Activated naive CD8-positive, alpha-beta T cell treated with anti-CD3 and anti-CD28 coated beads for 36 hours (primary cell): ENCODE measurements around the gene TSPAN14. TPM values are rescaled to one million over a fixed set of nuclear protein-coding genes. Genes with fewer than 3 reads are reported as not detected.
"Not testable (repeated sequence)": the region's sequence is repeated elsewhere in the genome, so short reads cannot be mapped to it uniquely, and the experiment has no call there.

Source experiments
- DNase-seq: peaks from one replicate; pipeline ENCODE4 v3.0.0; 2021
- H3K27ac Mint-ChIP-seq: one replicate; pipeline ENCODE4 v1.8.0; 2022; ENCODE audit warnings: mild to moderate bottlenecking, moderate library complexity, mixed read lengths
- H3K27me3 Mint-ChIP-seq: one replicate; pipeline ENCODE4 v1.8.0; 2022; ENCODE audit warnings: mild to moderate bottlenecking, mixed read lengths
- H3K36me3 Mint-ChIP-seq: one replicate; pipeline ENCODE4 v1.8.0; 2021; ENCODE audit warnings: mild to moderate bottlenecking, mixed read lengths
- H3K4me1 Mint-ChIP-seq: one replicate; pipeline ENCODE4 v1.8.0; 2021; ENCODE audit warnings: mixed read lengths
- H3K4me3 Mint-ChIP-seq: one replicate; pipeline ENCODE4 v1.8.0; 2022; ENCODE audit warnings: mild to moderate bottlenecking, moderate library complexity, mixed read lengths
- H3K9me3 Mint-ChIP-seq: one replicate; pipeline ENCODE4 v1.8.0; 2022; ENCODE audit warnings: mixed read lengths
- total RNA-seq, 2 experiments: library from RNA; stranded (reverse); gene quantifications; one replicate each; pipeline ENCODE4 v1.2.3, GENCODE V29; 2021

The TSPAN14 gene
- total RNA-seq, 2 experiments from 2014 or later: 39.6 to 40.4 TPM

DNA sequence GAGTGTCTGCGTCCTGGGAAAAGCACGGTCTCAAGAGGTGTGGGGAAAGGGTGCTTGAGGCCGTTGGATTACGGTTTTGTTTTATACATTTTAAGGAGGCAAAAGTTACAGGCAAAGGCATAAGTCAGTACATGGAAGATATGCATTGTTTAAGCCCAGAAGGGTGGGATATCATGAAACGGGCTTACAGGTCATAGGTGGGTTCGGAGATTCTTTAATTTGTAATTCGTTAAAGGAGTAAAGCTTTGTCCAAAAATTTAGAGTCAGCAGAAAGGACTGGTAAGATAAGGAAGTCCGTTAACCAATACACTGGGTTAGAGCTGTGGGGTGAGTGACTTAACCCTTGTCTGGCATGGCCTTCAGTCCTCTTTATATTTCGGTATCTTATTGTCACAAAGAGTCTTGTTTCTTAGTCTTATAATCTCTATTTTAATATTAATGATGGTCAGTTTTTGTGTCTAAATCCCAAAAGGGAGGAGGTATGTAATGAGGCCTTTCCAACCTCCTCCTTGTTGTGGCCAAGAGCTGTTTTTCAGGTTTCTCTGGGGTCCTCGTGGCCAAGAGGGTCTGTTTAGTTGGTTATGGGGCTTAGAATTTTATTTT is 12.7 kb downstream of the TSPAN14 start:
- no peak for DNase-seq
- H3K9me3 Mint-ChIP-seq: no peaks in the 10 kb centered on the region
- H3K4me3 Mint-ChIP-seq: peak overlapping the region; percentile 82
- H3K27me3 Mint-ChIP-seq: no peaks in the 10 kb centered on the region
- peak overlapping the region; percentile 92 for H3K27ac Mint-ChIP-seq
- peaks cover 36% of the 10 kb centered on the region for H3K36me3 Mint-ChIP-seq
- peaks cover 88% of the 10 kb centered on the region for H3K4me1 Mint-ChIP-seq

DNA sequence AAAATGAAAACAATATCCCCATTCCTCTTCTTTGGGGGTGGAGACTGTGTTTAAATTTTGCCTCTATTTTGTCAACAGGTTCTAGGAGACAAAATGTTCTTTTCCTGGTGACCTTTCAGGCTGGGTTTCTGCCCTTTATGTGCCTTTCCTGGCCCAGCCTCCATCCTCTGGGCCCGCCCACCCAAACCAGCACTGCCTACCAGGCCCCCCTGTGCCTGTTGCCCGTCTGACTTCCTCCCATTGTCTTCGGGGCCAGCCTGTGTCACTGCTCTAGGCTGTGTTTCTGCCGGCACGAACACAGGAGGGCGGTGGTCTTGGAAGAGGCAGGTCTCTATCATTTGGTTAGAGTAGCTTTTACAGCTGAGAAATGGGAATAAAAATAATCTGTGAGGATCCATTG is 13.9 kb downstream of the TSPAN14 start:
- Mint-ChIP-seq H3K27me3 (no peaks in the 10 kb centered on the region), H3K36me3 (peaks cover 38% of the 10 kb centered on the region), H3K9me3 (no peaks in the 10 kb centered on the region), H3K4me3 (peak overlapping the region; percentile 82), H3K27ac (peak overlapping the region; percentile 92), H3K4me1 (peaks cover 89% of the 10 kb centered on the region)
- DNase-seq: peak; percentile 82

- DNase-seq: no peak
- Mint-ChIP-seq H3K9me3 (no peaks in the 10 kb centered on the region), H3K4me1 (peaks cover 89% of the 10 kb centered on the region), H3K27me3 (no peaks in the 10 kb centered on the region), H3K27ac (peak overlapping the region; percentile 92), H3K36me3 (peaks cover 38% of the 10 kb centered on the region), H3K4me3 (peak overlapping the region; percentile 82)
These were observed 14.8 kb downstream of the TSPAN14 start for GRCh38 chr10:80468806-80469421.

DNA sequence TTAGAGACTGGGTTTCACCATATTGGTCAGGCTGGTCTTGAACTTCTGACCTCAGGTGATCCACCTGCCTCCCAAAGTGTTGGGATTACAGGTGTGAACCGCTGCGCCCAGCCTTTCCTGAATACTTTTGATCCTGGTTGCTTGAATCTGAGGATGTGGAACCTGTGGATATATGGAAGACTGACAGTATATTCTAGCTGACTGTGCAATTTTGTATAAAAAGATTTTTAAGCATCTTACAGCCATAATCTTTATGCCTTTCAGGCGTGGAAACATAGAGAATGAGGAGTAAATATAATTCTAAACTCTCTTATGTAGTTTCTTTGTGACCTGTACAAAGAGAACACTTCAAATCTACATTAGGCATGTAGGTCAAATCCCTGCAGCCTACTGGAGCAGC is 16.2 kb downstream of the TSPAN14 start:
- Mint-ChIP-seq H3K27ac (peak overlapping the region; percentile 95), H3K27me3 (no peaks in the 10 kb centered on the region), H3K4me3 (peak overlapping the region; percentile 26), H3K9me3 (no peaks in the 10 kb centered on the region), H3K4me1 (peaks cover 89% of the 10 kb centered on the region), H3K36me3 (peaks cover 47% of the 10 kb centered on the region)
- no peak for DNase-seq

DNA sequence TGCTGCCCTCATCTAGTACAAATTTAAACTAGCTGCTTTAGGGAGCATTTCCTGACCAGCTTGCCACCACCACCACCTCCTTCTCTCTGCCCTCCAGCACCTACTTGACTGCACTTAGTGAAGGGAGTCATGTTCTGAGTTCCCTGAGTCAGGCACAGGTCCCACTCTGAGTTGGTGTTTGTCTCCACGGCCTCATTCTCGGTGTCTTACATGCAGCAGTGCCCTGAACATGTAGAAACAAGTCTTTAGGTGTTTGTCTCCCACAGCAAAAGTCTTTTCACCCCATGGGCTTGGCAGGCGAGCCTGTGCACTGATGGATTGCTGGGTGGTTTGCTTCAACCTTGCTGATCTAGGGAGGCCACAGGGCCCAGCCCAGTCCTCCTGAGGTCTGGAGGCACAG is 16.9 kb downstream of the TSPAN14 start:
- Mint-ChIP-seq H3K36me3 (peaks cover 53% of the 10 kb centered on the region), H3K9me3 (no peaks in the 10 kb centered on the region), H3K27me3 (no peaks in the 10 kb centered on the region), H3K4me3 (peak overlapping the region; percentile 18), H3K4me1 (peaks cover 88% of the 10 kb centered on the region), H3K27ac (peak overlapping the region; percentile 95)
- no peak for DNase-seq

DNA sequence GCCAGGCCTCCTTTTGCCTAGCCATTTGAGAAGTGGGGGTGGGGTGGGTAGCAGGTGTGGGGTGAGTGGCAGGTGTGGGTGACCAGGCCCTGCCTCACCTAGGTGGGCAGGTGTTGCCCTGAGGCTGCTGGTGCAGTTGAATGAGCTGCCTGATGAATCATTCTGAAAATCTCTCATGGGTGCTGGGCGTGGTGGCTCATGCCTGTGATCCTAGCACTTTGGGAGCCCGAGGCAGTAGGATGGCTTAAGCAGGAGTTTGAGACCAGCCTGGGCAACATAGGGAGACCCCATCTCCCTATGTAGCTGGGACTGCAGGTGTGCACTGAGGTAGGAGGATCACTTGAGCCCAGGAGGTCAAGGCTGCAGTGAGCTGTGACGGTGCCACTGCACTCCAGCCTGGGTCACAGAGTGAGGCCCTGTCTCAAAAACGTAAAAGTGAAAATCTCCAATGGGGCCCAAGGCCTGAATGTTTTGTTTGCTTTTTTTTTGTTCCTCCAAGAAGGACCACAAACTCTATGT is 17.7 kb downstream of the TSPAN14 start:
- Mint-ChIP-seq H3K36me3 (peaks cover 54% of the 10 kb centered on the region), H3K27ac (peak overlapping the region; percentile 95), H3K27me3 (no peaks in the 10 kb centered on the region), H3K4me3 (peak overlapping the region; percentile 18), H3K9me3 (no peaks in the 10 kb centered on the region), H3K4me1 (peaks cover 81% of the 10 kb centered on the region)
- DNase-seq: peak; percentile 68

DNA sequence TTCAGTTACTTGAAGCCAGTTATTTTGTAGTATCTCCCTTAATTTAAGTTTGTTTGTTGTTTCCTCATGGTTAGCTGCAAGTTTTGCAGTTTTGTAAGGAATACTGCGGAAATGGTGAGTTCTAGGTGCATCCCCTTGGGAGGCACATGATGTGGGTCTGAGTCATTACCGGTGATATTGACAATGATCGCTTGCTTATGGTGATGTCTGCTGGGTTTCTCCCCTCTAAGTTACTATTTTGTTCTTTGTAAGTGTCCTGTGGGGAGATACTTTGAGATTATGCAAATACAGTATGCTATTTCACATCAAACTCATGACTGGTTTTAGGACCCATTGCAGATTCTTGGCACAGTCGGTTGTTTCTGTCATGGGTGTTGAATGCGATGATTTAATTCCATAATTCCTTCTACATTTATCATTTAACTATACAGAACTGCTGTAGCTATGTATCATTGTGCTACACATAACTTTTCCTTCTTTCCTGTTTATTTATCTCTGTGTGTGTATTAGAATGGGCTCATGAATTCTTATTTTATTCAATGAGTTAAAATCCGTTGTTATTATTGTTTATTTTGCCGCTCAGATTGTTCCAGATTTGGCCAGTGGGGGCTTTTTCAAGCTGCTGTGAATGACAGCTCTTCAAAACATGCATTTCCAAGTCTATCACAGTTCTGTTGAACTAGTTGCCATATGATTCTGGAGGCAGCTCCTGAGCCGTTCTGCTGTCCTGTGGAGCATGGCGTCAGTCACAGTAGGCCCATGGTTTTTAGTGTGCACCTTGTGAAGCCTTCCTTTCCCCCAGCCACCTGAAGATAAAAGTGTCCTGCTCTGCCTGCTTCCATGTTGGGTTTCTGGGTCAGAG is 18.4 kb downstream of the TSPAN14 start:
- peaks cover 6% of the 10 kb centered on the region for H3K9me3 Mint-ChIP-seq
- H3K4me3 Mint-ChIP-seq: peak overlapping the region; percentile 63
- H3K4me1 Mint-ChIP-seq: peaks cover 81% of the 10 kb centered on the region
- H3K27me3 Mint-ChIP-seq: no peaks in the 10 kb centered on the region
- H3K27ac Mint-ChIP-seq: peak overlapping the region; percentile 95
- peaks cover 59% of the 10 kb centered on the region for H3K36me3 Mint-ChIP-seq
- no peak for DNase-seq

DNA sequence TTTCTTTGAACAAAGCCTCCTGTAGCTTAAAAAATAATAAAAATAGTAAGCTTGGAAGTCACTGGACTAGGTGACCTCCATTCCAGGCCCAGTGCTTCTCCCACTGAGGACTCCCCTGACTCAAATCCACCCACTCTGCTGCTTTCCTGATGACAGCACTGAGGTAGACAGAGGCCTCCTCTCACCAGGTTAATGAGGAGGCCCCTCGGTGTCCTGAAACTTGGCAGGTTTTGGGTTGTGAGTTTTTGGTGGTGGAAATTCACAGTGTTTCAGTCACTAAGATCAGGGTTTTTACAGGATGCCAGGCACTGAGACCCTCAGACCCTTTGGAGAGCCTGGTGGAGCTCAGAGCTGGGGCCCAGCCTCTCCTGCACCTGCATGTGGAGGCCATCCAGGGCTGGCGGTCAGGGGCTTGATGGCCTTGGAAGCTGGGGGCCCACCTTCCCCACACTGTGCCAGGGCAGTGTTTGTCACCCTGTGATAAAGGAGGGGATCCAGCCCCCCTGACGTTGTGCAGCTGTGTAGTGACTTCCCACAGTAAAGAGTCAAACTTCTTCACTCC is 19.1 kb downstream of the TSPAN14 start:
- H3K9me3 Mint-ChIP-seq: peaks cover 12% of the 10 kb centered on the region
- H3K36me3 Mint-ChIP-seq: peaks cover 64% of the 10 kb centered on the region
- peak overlapping the region; percentile 63 for H3K4me3 Mint-ChIP-seq
- H3K4me1 Mint-ChIP-seq: peaks cover 83% of the 10 kb centered on the region
- DNase-seq: no peak
- H3K27ac Mint-ChIP-seq: peak overlapping the region; percentile 95
- no peaks in the 10 kb centered on the region for H3K27me3 Mint-ChIP-seq

- H3K36me3 Mint-ChIP-seq: peaks cover 70% of the 10 kb centered on the region
- peak overlapping the region; percentile 63 for H3K4me3 Mint-ChIP-seq
- peaks cover 81% of the 10 kb centered on the region for H3K4me1 Mint-ChIP-seq
- peak overlapping the region; percentile 95 for H3K27ac Mint-ChIP-seq
- no peak for DNase-seq
- peaks cover 13% of the 10 kb centered on the region for H3K9me3 Mint-ChIP-seq
- H3K27me3 Mint-ChIP-seq: no peaks in the 10 kb centered on the region
These were observed 19.8 kb downstream of the TSPAN14 start for GRCh38 chr10:80473692-80474596.

- peaks cover 77% of the 10 kb centered on the region for H3K4me1 Mint-ChIP-seq
- H3K27ac Mint-ChIP-seq: peak overlapping the region; percentile 95
- peak overlapping the region; percentile 63 for H3K4me3 Mint-ChIP-seq
- H3K9me3 Mint-ChIP-seq: peaks cover 13% of the 10 kb centered on the region
- H3K36me3 Mint-ChIP-seq: peaks cover 68% of the 10 kb centered on the region
- no peak for DNase-seq
- no peaks in the 10 kb centered on the region for H3K27me3 Mint-ChIP-seq
These were observed 20.4 kb downstream of the TSPAN14 start for GRCh38 chr10:80474597-80474910.

- Mint-ChIP-seq H3K4me3 (no peak overlapping the region), H3K27ac (peak overlapping the region; percentile 95), H3K9me3 (peaks cover 13% of the 10 kb centered on the region), H3K4me1 (peaks cover 75% of the 10 kb centered on the region), H3K36me3 (peaks cover 67% of the 10 kb centered on the region), H3K27me3 (no peaks in the 10 kb centered on the region)
- no peak for DNase-seq
These were observed 20.8 kb downstream of the TSPAN14 start for GRCh38 chr10:80474941-80475340.

DNA sequence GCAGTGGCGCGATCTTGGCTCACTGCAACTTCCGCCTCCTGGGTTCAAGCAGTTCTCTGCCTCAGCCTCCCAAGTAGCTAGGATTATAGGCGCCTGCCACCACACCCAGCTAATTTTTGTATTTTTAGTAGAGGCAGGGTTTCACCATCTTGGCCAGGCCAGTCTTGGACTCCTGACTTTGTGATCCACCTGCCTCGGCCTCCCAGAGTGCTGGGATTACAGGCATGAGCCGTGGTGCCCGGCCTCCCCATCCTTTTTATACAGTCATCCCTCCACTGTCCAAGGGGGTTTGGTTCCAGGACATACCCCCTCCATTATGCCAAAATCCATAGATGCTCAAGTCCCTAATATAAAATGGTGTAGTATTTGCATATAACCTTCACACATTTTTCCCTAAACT is 21.5 kb downstream of the TSPAN14 start:
- Mint-ChIP-seq H3K4me1 (peaks cover 70% of the 10 kb centered on the region), H3K9me3 (peaks cover 14% of the 10 kb centered on the region), H3K36me3 (peaks cover 69% of the 10 kb centered on the region)
- not testable (repeated sequence) for H3K4me3 Mint-ChIP-seq, DNase-seq, H3K27me3 Mint-ChIP-seq, H3K27ac Mint-ChIP-seq

- peaks cover 69% of the 10 kb centered on the region for H3K4me1 Mint-ChIP-seq
- DNase-seq: no peak
- H3K36me3 Mint-ChIP-seq: peaks cover 67% of the 10 kb centered on the region
- H3K27me3 Mint-ChIP-seq: no peaks in the 10 kb centered on the region
- H3K9me3 Mint-ChIP-seq: peaks cover 14% of the 10 kb centered on the region
- peak overlapping the region; percentile 55 for H3K27ac Mint-ChIP-seq
- no peak overlapping the region for H3K4me3 Mint-ChIP-seq
These were observed 22.6 kb downstream of the TSPAN14 start for GRCh38 chr10:80476685-80477084.

- Mint-ChIP-seq H3K27ac (peak overlapping the region; percentile 55), H3K4me3 (no peak overlapping the region), H3K9me3 (peaks cover 14% of the 10 kb centered on the region), H3K27me3 (no peaks in the 10 kb centered on the region), H3K4me1 (peaks cover 63% of the 10 kb centered on the region), H3K36me3 (peaks cover 68% of the 10 kb centered on the region)
- no peak for DNase-seq
These were observed 23.7 kb downstream of the TSPAN14 start for GRCh38 chr10:80477813-80478212.
